SHP77 (cell line): ENCODE results near the gene FAM110C.
A peak's percentile ranks its signal among the peaks of the same experiment; 100 is the strongest.
"Not testable (repeated sequence)": the region's sequence is repeated elsewhere in the genome, so short reads cannot be mapped to it uniquely, and the experiment has no call there.

ENCODE experiments used
- DNase-seq, 2 experiments: peaks; one replicate each; lab custom pipeline; 2025; lab: John Stamatoyannopoulos, UW

FAM110C gene

GRCh38 chr2:46471-47345 is at the start of gene FAM110C:
Gene FAM110C, minus strand, starts transcription at chr2:46505. Its CDS starts 120 bp downstream, at chr2:46385.
- DNase-seq, result no peak

- no peak for DNase-seq
Measured at GRCh38 chr2:92326-92725, 46.0 kb upstream of the FAM110C start.

- DNase-seq, result no peak
Measured at GRCh38 chr2:90645-91312, 44.5 kb upstream of the FAM110C start.

DNA sequence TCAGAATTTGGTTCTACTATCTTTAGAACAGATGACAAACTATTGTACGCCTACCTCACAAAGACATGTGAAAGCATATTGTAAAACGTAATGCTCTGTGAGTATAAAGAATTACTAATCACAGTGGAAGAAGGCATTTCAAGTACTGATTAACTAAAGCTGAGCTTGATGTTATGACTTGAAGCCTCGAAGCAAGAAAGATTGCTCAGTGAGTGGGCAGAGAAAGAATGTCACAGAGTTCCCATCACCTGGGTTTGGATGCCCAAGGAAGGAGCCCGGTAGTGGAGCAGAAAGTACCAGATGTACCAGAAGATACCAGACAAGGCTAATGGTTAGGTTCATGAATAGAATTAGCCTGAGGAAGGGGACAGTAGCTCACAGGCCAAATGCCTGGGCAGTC is 39.5 kb upstream of the FAM110C start:
- no peak for DNase-seq

GRCh38 chr2:84121-84520 is 37.8 kb upstream of the FAM110C start:
- DNase-seq, result no peak

GRCh38 chr2:80971-81736 is 34.8 kb upstream of the FAM110C start:
- no peak for DNase-seq

- no peak for DNase-seq
Measured at GRCh38 chr2:80378-80777, 34.1 kb upstream of the FAM110C start.

DNA sequence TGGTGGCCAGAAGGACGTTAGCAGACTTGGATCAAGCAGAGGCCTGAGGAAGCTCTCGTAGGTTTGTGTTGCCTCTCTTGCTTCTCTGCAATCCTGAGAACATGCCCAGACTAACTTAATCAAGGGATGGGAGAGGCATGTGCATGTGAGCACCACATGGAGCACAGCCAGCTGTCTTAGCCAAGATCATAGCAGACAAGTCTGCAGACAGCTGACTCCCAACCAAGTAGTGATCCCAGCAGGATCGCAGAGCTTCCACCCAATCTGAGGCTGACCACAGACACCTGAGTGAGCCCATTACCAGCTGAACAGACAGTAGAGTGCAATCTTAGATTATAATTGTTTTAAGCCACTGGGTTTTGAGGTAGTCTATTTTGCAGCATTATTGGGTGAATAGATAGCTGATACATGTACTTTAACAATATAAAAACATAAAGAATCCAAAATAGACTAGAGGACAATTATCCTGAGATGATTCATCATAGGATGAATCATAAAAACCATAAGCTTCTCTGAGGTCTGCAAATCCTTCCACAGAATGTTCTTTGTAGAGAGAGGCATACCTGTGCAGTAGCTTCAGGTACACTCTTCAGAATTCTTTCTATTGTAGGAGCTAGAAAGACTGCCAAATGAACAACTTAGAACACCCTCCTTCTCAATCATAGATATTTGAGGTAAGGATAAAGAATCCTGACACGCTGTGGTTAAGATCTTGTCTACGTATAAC is 25.2 kb upstream of the FAM110C start:
- DNase-seq, result no peak

GRCh38 chr2:69366-70344 is 23.4 kb upstream of the FAM110C start:
- peak; percentile 14 to 25 for DNase-seq

DNA sequence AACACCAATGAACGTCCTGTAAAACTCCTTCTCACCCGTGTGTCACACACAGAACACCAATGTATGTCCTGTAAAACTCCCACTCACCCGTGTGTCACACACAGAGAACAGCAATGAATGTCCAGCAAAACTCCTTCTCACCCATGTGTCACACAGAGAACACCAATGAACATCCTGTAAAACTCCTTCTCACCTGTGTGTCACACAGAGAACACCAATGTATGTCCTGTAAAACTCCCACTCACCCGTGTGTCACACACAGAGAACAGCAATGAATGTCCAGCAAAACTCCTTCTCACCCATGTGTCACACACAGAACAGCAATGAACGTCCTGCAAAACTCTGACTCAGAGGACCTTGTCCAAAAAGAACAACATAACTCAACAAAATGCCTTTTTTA is 22.3 kb upstream of the FAM110C start:
- DNase-seq, result not testable (repeated sequence)

DNA sequence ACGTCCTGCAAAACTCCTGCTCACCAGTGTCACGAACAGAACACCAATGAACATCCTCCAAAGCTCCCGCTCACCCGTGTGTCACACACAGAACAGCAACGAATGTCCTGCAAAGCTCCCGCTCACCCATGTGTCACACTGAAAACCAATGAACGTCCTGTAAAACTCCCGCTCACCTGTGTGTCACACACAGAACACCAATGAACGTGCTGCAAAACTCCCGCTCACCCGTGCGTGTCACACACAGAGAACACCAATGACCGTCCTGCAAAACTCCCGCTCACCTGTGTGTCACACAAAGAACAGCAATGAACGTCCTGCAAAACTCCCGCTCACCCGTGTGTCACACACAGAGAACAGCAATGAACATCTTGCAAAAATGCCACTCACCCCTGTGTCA is 20.5 kb upstream of the FAM110C start:
- no peak for DNase-seq

GRCh38 chr2:65121-65520 is 18.8 kb upstream of the FAM110C start:
- DNase-seq, result no peak

- DNase-seq, result no peak
Measured at GRCh38 chr2:55587-56448, 9.5 kb upstream of the FAM110C start.

DNA sequence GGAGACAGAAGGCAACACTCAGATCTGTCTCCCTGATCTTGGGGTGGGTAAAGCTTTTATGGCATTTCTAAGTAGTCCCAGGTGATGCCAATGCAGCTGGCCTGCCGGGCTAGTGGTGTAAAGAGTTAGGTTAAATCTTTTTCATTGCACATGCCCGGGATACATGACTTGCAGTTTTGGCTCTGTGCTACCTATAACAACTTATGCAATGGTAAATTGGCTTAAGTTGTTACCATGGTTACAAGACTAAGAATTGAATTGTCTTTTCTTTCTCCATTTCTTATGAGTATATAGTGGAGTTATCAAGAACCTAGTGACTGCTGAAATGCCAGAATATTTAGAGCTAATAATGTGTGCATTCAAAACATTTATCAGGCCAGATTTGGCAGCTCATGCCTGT is 5.3 kb upstream of the FAM110C start:
- DNase-seq, result no peak

GRCh38 chr2:47737-48136 is 1.4 kb upstream of the FAM110C start:
- DNase-seq, result no peak

DNA sequence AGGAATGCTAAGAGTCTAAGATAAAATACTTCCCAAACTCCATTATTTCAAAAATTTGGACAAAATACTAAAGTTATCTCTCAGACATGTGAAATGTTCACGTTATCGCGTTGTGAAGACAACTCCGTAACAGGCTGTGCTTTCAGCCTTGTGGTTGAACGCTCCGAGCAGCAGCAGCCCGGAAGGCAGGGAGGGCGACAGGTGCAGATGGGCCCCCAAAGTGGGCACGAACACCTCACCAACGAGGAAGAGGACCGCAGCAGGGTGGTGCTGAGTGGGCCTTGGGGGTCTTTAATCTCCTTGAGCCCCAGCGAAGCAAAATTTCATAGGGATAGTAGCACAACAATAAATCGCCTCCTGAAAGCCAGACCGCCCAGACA is 1.0 kb upstream of the FAM110C start:
- DNase-seq, result no peak

DNA sequence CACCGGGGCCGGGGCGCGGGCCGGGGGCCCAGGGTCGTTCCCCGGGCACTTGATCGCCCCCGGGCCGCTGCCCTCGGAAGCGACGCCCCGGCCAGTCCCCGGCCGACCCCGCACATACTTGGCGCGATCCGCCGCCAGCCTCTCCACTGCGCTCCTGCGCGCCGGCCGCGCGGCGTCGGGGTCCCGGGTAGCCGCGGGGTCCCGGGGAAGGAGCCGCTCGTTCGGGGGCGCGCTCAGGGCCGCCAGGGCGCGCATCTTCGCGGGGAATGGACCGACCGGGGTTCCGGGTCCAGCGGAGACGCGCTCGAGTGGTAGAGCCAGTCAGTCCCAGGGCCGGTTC is 204 bp downstream of the FAM110C start:
- no peak for DNase-seq

DNA sequence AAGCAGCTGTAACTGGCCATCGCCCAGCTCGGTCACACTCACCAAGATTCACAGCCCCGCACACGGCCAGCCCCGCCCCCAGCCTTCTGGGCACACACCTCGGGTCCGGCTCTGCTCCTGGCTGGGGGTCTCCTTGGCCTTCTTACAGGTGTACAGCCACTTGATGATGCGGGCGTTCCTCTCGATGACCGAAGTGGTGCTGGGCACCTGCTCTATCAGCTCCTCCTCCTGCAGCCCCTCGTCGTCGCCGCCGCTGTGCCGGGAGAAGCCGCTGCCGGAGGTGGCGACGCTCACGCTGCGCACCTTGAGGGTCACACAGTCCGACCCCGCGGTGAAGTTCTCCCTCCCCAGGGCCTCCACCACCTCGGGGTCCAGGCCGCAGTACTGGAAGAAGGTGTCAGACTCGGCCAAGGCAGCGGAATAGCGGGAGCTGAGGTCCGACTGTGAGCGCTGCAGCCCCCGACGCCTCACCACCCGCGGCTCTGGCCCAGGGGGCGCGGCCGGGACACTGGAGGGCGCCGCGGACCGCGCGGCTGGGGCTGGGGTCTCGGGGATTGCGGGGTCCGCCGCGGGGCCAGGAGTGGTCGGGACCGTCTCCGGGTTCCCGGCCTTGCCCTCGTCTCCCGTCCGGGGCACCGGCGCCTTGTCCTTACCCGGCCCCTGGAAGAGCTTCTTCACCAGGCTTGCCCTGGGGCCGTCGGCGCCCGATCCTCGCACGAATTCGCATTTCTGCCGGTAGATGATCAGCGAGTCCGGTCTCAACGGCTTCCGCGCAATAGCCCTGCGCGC is 769 bp downstream of the FAM110C start:
- DNase-seq, result no peak

- DNase-seq, result no peak
Measured at GRCh38 chr2:44748-45341, 1.5 kb downstream of the FAM110C start.
